ENCODE measurements around the gene PAX8. TPM values are rescaled to one million over a fixed set of nuclear protein-coding genes. Genes with fewer than 3 reads are reported as not detected.

The PAX8 gene
- total RNA-seq, 2 donors from 2014 or later: 1.1 to 1.9 TPM

- H3K4me3 ChIP-seq: no peak overlapping the region
- TF ChIP-seq, protein P1, sequence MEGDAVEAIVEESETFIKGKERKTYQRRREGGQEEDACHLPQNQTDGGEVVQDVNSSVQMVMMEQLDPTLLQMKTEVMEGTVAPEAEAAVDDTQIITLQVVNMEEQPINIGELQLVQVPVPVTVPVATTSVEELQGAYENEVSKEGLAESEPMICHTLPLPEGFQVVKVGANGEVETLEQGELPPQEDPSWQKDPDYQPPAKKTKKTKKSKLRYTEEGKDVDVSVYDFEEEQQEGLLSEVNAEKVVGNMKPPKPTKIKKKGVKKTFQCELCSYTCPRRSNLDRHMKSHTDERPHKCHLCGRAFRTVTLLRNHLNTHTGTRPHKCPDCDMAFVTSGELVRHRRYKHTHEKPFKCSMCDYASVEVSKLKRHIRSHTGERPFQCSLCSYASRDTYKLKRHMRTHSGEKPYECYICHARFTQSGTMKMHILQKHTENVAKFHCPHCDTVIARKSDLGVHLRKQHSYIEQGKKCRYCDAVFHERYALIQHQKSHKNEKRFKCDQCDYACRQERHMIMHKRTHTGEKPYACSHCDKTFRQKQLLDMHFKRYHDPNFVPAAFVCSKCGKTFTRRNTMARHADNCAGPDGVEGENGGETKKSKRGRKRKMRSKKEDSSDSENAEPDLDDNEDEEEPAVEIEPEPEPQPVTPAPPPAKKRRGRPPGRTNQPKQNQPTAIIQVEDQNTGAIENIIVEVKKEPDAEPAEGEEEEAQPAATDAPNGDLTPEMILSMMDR (IDR thresholded peaks at IDR 0.05): no peak
- H3K27me3 ChIP-seq: no peaks in the 10 kb centered on the region
- intact Hi-C loops (cut with DNase I): no loop called here
- no peaks in the 10 kb centered on the region for H3K9me3 ChIP-seq
- H3K4me1 ChIP-seq: peaks cover 8% of the 10 kb centered on the region
- H3K36me3 ChIP-seq: no peaks in the 10 kb centered on the region
- H3K27ac ChIP-seq: no peak overlapping the region
- no peak for DNase-seq
- H3K9ac ChIP-seq (ENCODE audit: low read depth in 2 of 2, low read length in 2 of 2): no peak overlapping the region
Measured at GRCh38 chr2:113213061-113213930, 65.4 kb downstream of the PAX8 start.

- H3K9ac ChIP-seq (ENCODE audit: low read depth in 2 of 2, low read length in 2 of 2): no peak overlapping the region
- no peak for DNase-seq
Measured at GRCh38 chr2:113212245-113213060, 66.3 kb downstream of the PAX8 start.

GRCh38 chr2:113211226-113212105, 67.3 kb downstream of the PAX8 start:
- TF ChIP-seq, protein P1 (IDR thresholded peaks at IDR 0.05): no peak
- Histone ChIP-seq H3K27ac (peak overlapping the region; percentile 9), H3K36me3 (no peaks in the 10 kb centered on the region), H3K9me3 (no peaks in the 10 kb centered on the region), H3K27me3 (no peaks in the 10 kb centered on the region), H3K9ac (ENCODE audit: low read depth in 2 of 2, low read length in 2 of 2) (peak overlapping the region in 1 of 2 donors; percentile 55), H3K4me1 (no peaks in the 10 kb centered on the region), H3K4me3 (no peak overlapping the region)
- intact Hi-C loops (cut with DNase I): no loop called here
- DNase-seq: no peak

More at GRCh38 chr2:113212245-113213060, 66.3 kb downstream of the PAX8 start:
- TF ChIP-seq, protein P1 (IDR thresholded peaks at IDR 0.05): no peak
- intact Hi-C loops (cut with DNase I): no loop called here
- H3K36me3 ChIP-seq: no peaks in the 10 kb centered on the region
- no peak overlapping the region for H3K4me3 ChIP-seq
- H3K27ac ChIP-seq: peak overlapping the region; percentile 9
- no peaks in the 10 kb centered on the region for H3K4me1 ChIP-seq
- no peaks in the 10 kb centered on the region for H3K9me3 ChIP-seq
- no peaks in the 10 kb centered on the region for H3K27me3 ChIP-seq

DNA sequence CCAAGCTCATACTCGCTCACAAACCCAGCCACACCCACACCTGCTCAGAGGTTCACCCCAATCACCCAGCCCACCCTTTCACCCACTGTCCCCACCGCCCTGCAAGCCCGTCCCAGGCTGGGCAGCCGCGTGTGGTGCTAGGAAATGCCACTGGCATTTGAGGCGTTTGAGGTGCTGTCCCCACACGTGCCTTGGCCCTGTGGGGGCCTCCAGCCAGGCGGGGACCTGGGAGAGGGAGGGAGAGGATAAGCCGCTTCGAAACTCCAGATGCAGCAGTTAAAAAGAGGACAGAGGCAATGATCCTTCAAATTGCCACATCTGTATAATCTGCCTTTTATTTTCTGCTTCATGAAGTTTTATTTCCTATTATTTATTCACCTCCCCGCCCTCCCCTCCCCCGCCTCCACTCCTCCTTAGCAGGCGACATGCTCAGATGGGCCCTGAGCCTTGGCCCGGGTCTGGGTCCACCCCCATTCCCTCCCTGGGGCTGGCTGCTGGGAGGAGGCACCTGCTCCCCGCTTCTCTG, 69.0 kb downstream of the PAX8 start:
- no peak overlapping the region for H3K27ac ChIP-seq
- H3K27me3 ChIP-seq: no peaks in the 10 kb centered on the region
- H3K9ac ChIP-seq (ENCODE audit: low read depth in 2 of 2, low read length in 2 of 2): peak overlapping the region in 1 of 2 donors; percentile 9
- no peaks in the 10 kb centered on the region for H3K9me3 ChIP-seq
- DNase-seq: no peak
- H3K36me3 ChIP-seq: no peaks in the 10 kb centered on the region
- TF ChIP-seq, protein P1 (IDR thresholded peaks at IDR 0.05): no peak
- intact Hi-C loops (cut with DNase I): no loop called here
- no peak overlapping the region for H3K4me3 ChIP-seq
- H3K4me1 ChIP-seq: no peaks in the 10 kb centered on the region
